ENCODE measurements around the gene HPSE2.
"Not testable (repeated sequence)": the region's sequence is repeated elsewhere in the genome, so short reads cannot be mapped to it uniquely, and the experiment has no call there.

The HPSE2 gene

DNA sequence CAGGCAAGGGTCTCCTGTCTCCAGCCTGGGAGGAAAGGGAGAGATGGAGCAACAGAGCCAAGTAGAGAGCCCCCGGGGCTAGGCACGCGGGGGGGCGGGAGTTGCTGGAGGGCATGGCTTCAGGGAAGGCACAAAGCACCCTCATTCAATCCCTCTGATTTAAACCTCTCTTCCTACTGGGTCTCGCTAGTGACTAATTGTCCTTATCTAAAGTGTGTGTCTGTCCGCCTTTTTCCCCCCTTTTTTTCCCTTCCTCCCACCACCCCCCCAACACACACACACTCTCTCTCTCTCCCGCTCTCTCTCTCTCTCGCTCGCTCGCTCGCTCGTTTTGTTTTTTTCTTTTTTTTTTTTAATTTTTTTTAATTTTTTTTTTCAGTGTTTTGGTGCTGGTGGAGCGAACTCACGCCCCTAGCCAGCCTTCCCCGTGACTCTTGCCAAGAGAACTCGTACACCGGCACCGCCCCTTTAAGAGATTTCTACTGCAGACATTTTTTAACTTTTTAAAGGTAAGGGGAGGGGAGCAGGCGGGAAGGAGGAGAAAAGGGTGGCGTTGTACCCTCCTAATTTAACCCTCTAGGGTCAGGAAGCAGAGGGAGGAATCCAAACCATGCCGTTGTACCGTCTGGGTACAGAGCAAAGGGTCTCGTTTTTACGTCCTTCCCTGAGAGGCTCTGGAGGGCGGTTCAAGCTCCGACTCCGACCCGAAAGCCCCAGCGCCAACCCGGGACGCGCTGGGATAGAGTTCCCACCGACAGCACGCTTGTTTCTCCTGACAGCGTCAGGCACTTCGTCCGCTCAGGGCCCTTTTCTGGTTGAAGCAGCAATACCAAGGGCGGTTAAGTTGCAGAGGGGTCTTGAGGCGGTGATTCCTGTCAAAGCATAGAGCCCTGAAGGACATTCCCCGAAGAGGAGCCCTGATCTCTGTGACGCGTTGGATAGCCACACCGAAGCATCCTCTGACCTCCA is at the start of gene HPSE2:
Gene HPSE2 (minus strand): TSS at position 195 of the 969 bp plus-strand sequence.
- no peak within 1 kb of the TSS for H3K4me3 ChIP-seq (ENCODE audit: low read depth, low read length)
- no peak for DNase-seq (ENCODE audit: low read depth)

DNA sequence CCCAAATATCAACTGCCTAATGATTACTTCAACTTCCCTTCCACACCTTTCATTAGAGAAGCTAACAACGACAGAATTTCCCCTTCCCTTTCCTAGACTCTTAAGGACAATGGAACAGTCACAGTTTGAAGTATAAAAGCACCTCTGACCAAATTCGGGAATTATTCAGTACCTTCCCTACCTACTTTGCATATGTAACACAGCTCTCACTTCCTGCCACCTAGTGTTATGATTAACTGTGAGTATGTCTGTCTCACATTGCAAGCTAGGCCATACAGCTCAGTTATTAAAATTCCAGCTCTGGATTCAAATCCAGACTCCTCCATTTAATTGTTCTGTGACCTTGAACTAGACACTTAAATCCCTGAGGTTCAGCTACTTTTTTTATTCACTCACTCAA is 44.8 kb upstream of the HPSE2 start:
- no peak for DNase-seq (ENCODE audit: low read depth)
- TF ChIP-seq CTCF (IDR thresholded peaks at IDR 0.05; ENCODE audit: control insufficient read depth, extremely low read depth, insufficient read depth) = no peak
- no peak overlapping the region for H3K4me3 ChIP-seq (ENCODE audit: low read depth, low read length)

More for the DNA sequence above, at the start of gene HPSE2:
- no peak for TF ChIP-seq CTCF (IDR thresholded peaks at IDR 0.05; ENCODE audit: control insufficient read depth, extremely low read depth, insufficient read depth)

- DNase-seq (ENCODE audit: low read depth) = peak; percentile 89
- no peak for TF ChIP-seq CTCF (IDR thresholded peaks at IDR 0.05; ENCODE audit: control insufficient read depth, extremely low read depth, insufficient read depth)
- no peak overlapping the region for H3K4me3 ChIP-seq (ENCODE audit: low read depth, low read length)
These were observed 44.0 kb upstream of the HPSE2 start for GRCh38 chr10:99279626-99280111.

DNA sequence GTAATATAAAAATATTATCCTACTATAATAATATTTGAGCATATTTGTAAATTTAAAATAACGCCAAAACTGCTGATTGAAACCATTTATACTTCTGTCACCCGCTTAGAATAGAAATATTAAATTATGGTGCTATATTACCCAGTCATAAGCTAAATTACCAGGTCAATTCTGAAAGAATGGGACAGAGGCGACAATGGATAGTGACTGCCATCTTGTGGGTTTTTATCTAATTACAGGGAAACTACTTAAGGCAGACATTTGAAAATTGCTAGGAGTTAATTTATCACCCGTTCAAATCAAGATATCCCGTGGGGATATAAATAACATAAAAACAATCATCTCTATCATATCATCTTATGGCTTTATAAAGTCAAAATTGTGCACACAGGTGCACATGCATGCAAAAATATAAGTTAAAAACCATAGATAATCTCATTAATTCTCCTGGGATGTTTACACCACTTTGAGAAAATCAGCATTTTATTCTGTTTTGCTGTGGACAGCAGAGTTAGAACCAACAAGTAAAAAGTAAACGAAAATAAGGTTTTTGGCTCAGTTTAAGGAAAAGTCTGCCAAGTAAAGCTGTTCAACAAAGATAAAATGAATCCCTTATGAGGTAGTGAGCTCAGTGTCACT is 41.3 kb upstream of the HPSE2 start:
- no peak overlapping the region for H3K4me3 ChIP-seq (ENCODE audit: low read depth, low read length)
- no peak for DNase-seq (ENCODE audit: low read depth)
- peak; percentile 60 for TF ChIP-seq CTCF (IDR thresholded peaks at IDR 0.05; ENCODE audit: control insufficient read depth, extremely low read depth, insufficient read depth)

DNA sequence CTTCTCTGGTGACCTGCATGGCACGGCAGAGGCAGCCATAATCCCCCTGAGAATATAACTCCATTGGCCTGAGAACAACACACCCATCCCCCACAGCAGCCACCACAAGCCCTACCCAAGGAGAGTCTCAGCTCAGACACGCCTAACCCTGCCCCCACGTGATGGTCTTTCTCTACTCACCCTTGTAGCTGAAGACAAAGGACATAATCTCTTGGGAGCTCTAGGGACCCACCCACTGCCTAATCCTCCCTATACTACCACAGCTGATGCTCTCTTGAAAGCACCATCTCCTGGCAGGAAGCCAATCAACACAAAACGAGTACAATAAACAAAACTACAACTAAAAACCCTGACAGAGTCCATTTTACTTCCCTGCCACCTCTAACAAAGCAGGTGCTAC is 30.7 kb upstream of the HPSE2 start:
- TF ChIP-seq CTCF (IDR thresholded peaks at IDR 0.05; ENCODE audit: control insufficient read depth, extremely low read depth, insufficient read depth) = no peak
- DNase-seq (ENCODE audit: low read depth) = peak; percentile 70
- H3K4me3 ChIP-seq (ENCODE audit: low read depth, low read length) = no peak overlapping the region

- no peak for DNase-seq (ENCODE audit: low read depth)
- TF ChIP-seq CTCF (IDR thresholded peaks at IDR 0.05; ENCODE audit: control insufficient read depth, extremely low read depth, insufficient read depth) = no peak
- H3K4me3 ChIP-seq (ENCODE audit: low read depth, low read length) = no peak overlapping the region
These were observed 13.2 kb upstream of the HPSE2 start for GRCh38 chr10:99248824-99249223.

DNA sequence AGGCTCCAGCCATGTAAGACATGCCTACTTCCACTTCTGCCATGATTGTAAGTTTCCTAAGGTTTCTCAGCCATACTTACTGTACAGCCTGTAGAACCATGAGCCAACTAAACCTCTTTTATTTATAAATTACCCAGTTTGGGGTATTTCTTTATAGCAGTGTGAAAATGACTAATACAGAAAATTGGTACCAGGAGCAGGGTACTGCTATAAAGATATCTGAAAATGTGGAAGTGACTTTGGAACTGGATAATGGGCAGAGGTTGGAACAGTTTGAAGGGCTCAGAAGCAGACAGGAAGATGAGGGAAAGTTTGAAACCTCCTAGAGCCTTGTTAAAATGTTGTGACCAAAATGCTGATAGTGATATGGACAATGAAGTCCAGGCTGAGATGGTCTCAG is 12.2 kb upstream of the HPSE2 start:
- H3K4me3 ChIP-seq (ENCODE audit: low read depth, low read length); DNase-seq (ENCODE audit: low read depth): not testable (repeated sequence)
